GM12878 (cell line): ENCODE measurements around the gene AP1M2. TPM values are rescaled to one million over a fixed set of nuclear protein-coding genes. Genes with fewer than 3 reads are reported as not detected.

Source experiments
- ATAC-seq: fragments of 200-7000 bp; cut with Tn5 transposase; 3 replicates; pipeline ENCODE4 v1.9.1; 2020; ENCODE audit warnings: mild to moderate bottlenecking, moderate library complexity
- BruUV-seq: library from RNA; stranded (reverse); fragments of 400-500 nt; replicated peaks from 2 replicates; lab custom pipeline; 2021; lab: Mats Ljungman, UMichigan
- CTCF ChIA-PET: fragments of 300-600 bp; sonication (Branson Sonifier 250); formaldehyde crosslinking; extraction: SDS; loops from one replicate; lab custom pipeline; 2021; ENCODE audit warnings: inconsistent platforms; lab: Yijun Ruan, JAX
- POLR2A ChIA-PET: fragments of 350-600 bp; formaldehyde crosslinking; extraction: SDS; loops from one replicate; lab custom pipeline; 2021; ENCODE audit warnings: inconsistent platforms; lab: Charles Lee
- RAD21 ChIA-PET: fragments of 300-600 bp; sonication (Branson Sonifier 250); formaldehyde crosslinking; loops from one replicate; lab custom pipeline; 2023; ENCODE audit warnings: antibody characterized with exemption; ENCODE audit not compliant: unreplicated experiment; lab: Charles Lee
- SMC1A ChIA-PET: fragments of 300-600 bp; sonication (Branson Sonifier 250); formaldehyde crosslinking; loops from one replicate; lab custom pipeline; 2023; ENCODE audit not compliant: unreplicated experiment, uncharacterized antibody; lab: Charles Lee
- DNase-seq: peaks from one replicate; pipeline ENCODE4 v3.0.0-alpha.2; 2011; ENCODE audit warnings: low read depth, low spot score
- FAIRE-seq: peaks from 3 replicates; lab custom pipeline; 2011; peaks lifted over from hg19 to GRCh38; lab: Jason Lieb, UNC
- H2AFZ ChIP-seq: 2 replicates; pipeline ENCODE4 v1.6.0; 2011; ENCODE audit warnings: low read depth, low read length, control low read depth; ENCODE audit not compliant: control insufficient read depth
- H3K27ac ChIP-seq: 2 replicates; pipeline ENCODE4 v1.5.1; 2011; ENCODE audit warnings: control low read depth; ENCODE audit not compliant: control insufficient read depth, insufficient read depth
- H3K27me3 ChIP-seq, 2 experiments: replicated peaks in 1 of 2; 2 replicates each; pipeline versions ENCODE4 v1.6.0 to v1.6.1; 2011; ENCODE audit warnings: low read length in 1 of 2; ENCODE audit not compliant: control insufficient read depth in 2 of 2, insufficient read depth in 2 of 2
- H3K36me3 ChIP-seq, 2 experiments: 2 replicates each; pipeline ENCODE4 v1.5.1; 2011; ENCODE audit warnings: low read length in 1 of 2; ENCODE audit not compliant: control insufficient read depth in 2 of 2, insufficient read depth in 2 of 2
- H3K4me1 ChIP-seq: 2 replicates; pipeline ENCODE4 v1.6.1; 2011; ENCODE audit warnings: mild to moderate bottlenecking, low read length, moderate library complexity, mixed read lengths; ENCODE audit not compliant: control insufficient read depth, insufficient read depth
- H3K4me2 ChIP-seq: 2 replicates; pipeline ENCODE4 v1.6.0; 2011; ENCODE audit warnings: control low read depth; ENCODE audit not compliant: control insufficient read depth, insufficient read depth
- H3K4me3 ChIP-seq: fragments of 200-600 bp; sonication (generic); 2 replicates; pipeline ENCODE4 v1.5.1; 2016
- H3K79me2 ChIP-seq: 2 replicates; pipeline ENCODE4 v1.6.0; 2011; ENCODE audit warnings: low read length; ENCODE audit not compliant: control insufficient read depth, insufficient read depth
- H3K9ac ChIP-seq: 2 replicates; pipeline ENCODE4 v1.8.0; 2011; ENCODE audit warnings: low read length, control low read depth, mixed read lengths; ENCODE audit not compliant: control insufficient read depth, insufficient read depth
- H3K9me3 ChIP-seq: replicated peaks from 3 replicates; pipeline ENCODE4 v1.5.1; 2011; ENCODE audit warnings: mild to moderate bottlenecking, low read length; ENCODE audit not compliant: control insufficient read depth, insufficient read depth
- H4K20me1 ChIP-seq: 2 replicates; pipeline ENCODE4 v1.6.0; 2011; ENCODE audit not compliant: control insufficient read depth, insufficient read depth
- NFXL1 ChIP-seq: fragments of 450-650 bp; IDR thresholded peaks from 2 replicates; pipeline ENCODE4 v1.6.1; 2017; ENCODE audit warnings: antibody characterized with exemption, mild to moderate bottlenecking, borderline replicate concordance
- NR2C2 ChIP-seq: IDR thresholded peaks from 2 replicates; pipeline ENCODE4 v1.6.1; 2011; ENCODE audit warnings: borderline replicate concordance, low read depth; ENCODE audit not compliant: control insufficient read depth, insufficient read length
- POLR2A ChIP-seq: IDR thresholded peaks from 2 replicates; pipeline ENCODE4 v1.6.1; 2011; ENCODE audit warnings: low read depth, mild to moderate bottlenecking, low read length
- RCOR1 ChIP-seq: conservative IDR thresholded peaks from 2 replicates; pipeline ENCODE4 v1.6.1; 2012; ENCODE audit warnings: low read depth, low read length, improper control_type of control experiment
- SPI1 ChIP-seq: IDR thresholded peaks from 2 replicates; pipeline ENCODE4 v1.6.1; 2011; ENCODE audit warnings: low read depth, mild to moderate bottlenecking, low read length, moderate library complexity, borderline replicate concordance; ENCODE audit not compliant: insufficient read depth
- WGBS: methylation state at CpG from one replicate; pipeline ENCODE4 v1.1.6; 2016; ENCODE audit warnings: low lambda C conversion rate; ENCODE audit not compliant: insufficient replicate concordance, insufficient coverage; ENCODE audit errors: missing lambda C conversion rate; 5-methylcytosine and 5-hydroxymethylcytosine counted together
- in situ Hi-C: fragments of 300-500 bp; cut with MboI; formaldehyde crosslinking; loops from 9 replicates; pipeline ENCODE4 v1.14.3; 2018; ENCODE audit warnings: mixed read lengths
- intact Hi-C: fragments of 100-400 bp; cut with micrococcal nuclease; formaldehyde crosslinking; loops from one replicate; pipeline ENCODE4 v1.14.2; 2022; ENCODE audit not compliant: unreplicated experiment
- polyA plus RNA-seq, 11 experiments: library from polyadenylated mRNA; depleted of rRNA in 4 of 11; unstranded in 6 of 11; stranded (reverse) in 5 of 11; fragments of >200 nt; fragmentation: Nextera tagmentation in 4 of 11; fragmentation: Illumina TruSeq in 1 of 11; extraction: Ambion mirVana in 4 of 11; extraction: Trizol in 1 of 11; gene quantifications; 1 replicate in 1 of 11; 2 replicates in 10 of 11; pipeline versions ENCODE4 v1.2.1 to v1.2.3, GENCODE V29; 2011 to 2016; ENCODE audit warnings: inconsistent platforms in 2 of 11, missing spikeins in 2 of 11, low read depth in 1 of 11
- total RNA-seq, 4 experiments: library from RNA; depleted of rRNA in 3 of 4; stranded (reverse); fragments of >200 nt in 3 of 4; fragmentation: Illumina TruSeq in 1 of 4; extraction: Trizol in 1 of 4; gene quantifications; 2 replicates each; pipeline versions ENCODE4 v1.2.1 to v1.2.3, GENCODE V29; 2013 to 2021

AP1M2 gene
- total and polyA plus RNA-seq, 10 of the 15 experiments (the other 5 are each of a cell fraction or from before 2014, with no cell fraction given), result 0.72 TPM; not detected in 9

GRCh38 chr19:10557603-10558197 lies 29.4 kb downstream of the AP1M2 start:
- DNase-seq, result no peak
- Histone ChIP-seq H3K4me3 (no peak overlapping the region), H2AFZ (no peak overlapping the region), H3K27me3 (no peaks in the 10 kb centered on the region), H3K79me2 (no peaks in the 10 kb centered on the region; the same call in 1 of the 2 replicates), H3K36me3 (peaks cover 22% of the 10 kb centered on the region in 2 experiments), H3K4me1 (peaks cover 29% of the 10 kb centered on the region), H3K4me2 (no peak overlapping the region), H4K20me1 (no peaks in the 10 kb centered on the region), H3K27ac (no peak overlapping the region), H3K9me3 (no peaks in the 10 kb centered on the region), H3K9ac (no peak overlapping the region)
- SMC1A ChIA-PET, result no interaction called here
- RAD21 ChIA-PET, result no interaction called here
- WGBS, result 98% methylated on average over 31 of the region's 33 CpGs
- POLR2A ChIA-PET, result interaction anchor here (0.7 kb wide), 1 partner anchor 286 kb away, joined by 3 read pairs; no protein-coding TSS in a partner anchor
- intact Hi-C loops (no loop called here), in situ Hi-C loops (no loop called here)
- BruUV-seq, result no TSS peak
- no peak for TF ChIP-seq NR2C2
- no peak for TF ChIP-seq RCOR1
- 0 out of 2 replicates have a peak, but pooled peaks have one; percentile 51 for TF ChIP-seq POLR2A
- CTCF ChIA-PET, result no interaction called here
- ATAC-seq, result no peak
- FAIRE-seq, result no peak

- Histone ChIP-seq H3K4me3 (no peak overlapping the region), H3K27ac (no peak overlapping the region; the same call in 1 of the 2 replicates), H3K36me3 (peaks cover 27 to 33% of the 10 kb centered on the region in 2 experiments), H3K27me3 (no peaks in the 10 kb centered on the region), H3K79me2 (no peaks in the 10 kb centered on the region; the same call in 1 of the 2 replicates), H2AFZ (no peak overlapping the region), H3K9ac (no peak overlapping the region), H3K9me3 (no peaks in the 10 kb centered on the region; the same call in 2 of the 3 replicates), H3K4me2 (no peak overlapping the region), H4K20me1 (no peaks in the 10 kb centered on the region)
- POLR2A ChIA-PET, result interaction anchor here (0.6 kb wide), 1 partner anchor 91 kb away, joined by 5 read pairs; no protein-coding TSS in a partner anchor
- DNase-seq (no peak), FAIRE-seq (no peak)
- SMC1A ChIA-PET, result no interaction called here
- in situ Hi-C loops, result no loop called here
- RAD21 ChIA-PET, result no interaction called here
- BruUV-seq, result no TSS peak
- CTCF ChIA-PET, result interaction anchor here (1.2 to 1.6 kb wide), 3 partner anchors 14 to 138 kb away, joined by 3 to 4 read pairs (median 3); no protein-coding TSS in a partner anchor
- WGBS, result 66% methylated on average over 7 of the region's 7 CpGs
- TF ChIP-seq NFXL1 (no peak), SPI1 (peak; percentile 65; the same call in 1 of the 2 replicates)
- TF ChIP-seq, all 136 proteins: peak for 1
- ATAC-seq, result no peak
- intact Hi-C loops, result no loop called here
- peaks cover 37% of the 10 kb centered on the region for H3K4me1 ChIP-seq
These were observed 31.5 kb downstream of the AP1M2 start for GRCh38 chr19:10555610-10555973.
